MG63 (cell line): Measurements from ENCODE around the gene COL4A1. TPM values are rescaled to one million over a fixed set of nuclear protein-coding genes. Genes with fewer than 3 reads are reported as not detected.

Source experiments
- DNase-seq: peaks from one replicate; pipeline ENCODE4 v3.0.0-alpha.2; 2020
- H3K27me3 ChIP-seq: fragments of 250-450 bp; sonication (Bioruptor Pico); 2 replicates; pipeline ENCODE4 v1.5.1; 2020; ENCODE audit warnings: mild to moderate bottlenecking, moderate library complexity
- H3K36me3 ChIP-seq: fragments of 250-450 bp; sonication (Bioruptor Pico); 2 replicates; pipeline ENCODE4 v1.5.1; 2020; ENCODE audit warnings: mild to moderate bottlenecking, moderate library complexity
- H3K4me3 ChIP-seq: fragments of 250-450 bp; sonication (Bioruptor Pico); 2 replicates; pipeline ENCODE4 v1.5.1; 2020; ENCODE audit warnings: mild to moderate bottlenecking, moderate library complexity
- H3K9me3 ChIP-seq: fragments of 250-450 bp; sonication (Bioruptor Pico); 2 replicates; pipeline ENCODE4 v1.5.1; 2020; ENCODE audit warnings: mild to moderate bottlenecking, moderate library complexity
- total RNA-seq: library from RNA; depleted of rRNA; stranded (reverse); fragments of >200 nt; shearing (Covaris generic); gene quantifications from 2 replicates; pipeline ENCODE4 v1.2.3, GENCODE V29; 2014; ENCODE audit warnings: low replicate concordance

Gene COL4A1
- total RNA-seq, 1 experiment from 2014 or later: 24.9 TPM

DNA sequence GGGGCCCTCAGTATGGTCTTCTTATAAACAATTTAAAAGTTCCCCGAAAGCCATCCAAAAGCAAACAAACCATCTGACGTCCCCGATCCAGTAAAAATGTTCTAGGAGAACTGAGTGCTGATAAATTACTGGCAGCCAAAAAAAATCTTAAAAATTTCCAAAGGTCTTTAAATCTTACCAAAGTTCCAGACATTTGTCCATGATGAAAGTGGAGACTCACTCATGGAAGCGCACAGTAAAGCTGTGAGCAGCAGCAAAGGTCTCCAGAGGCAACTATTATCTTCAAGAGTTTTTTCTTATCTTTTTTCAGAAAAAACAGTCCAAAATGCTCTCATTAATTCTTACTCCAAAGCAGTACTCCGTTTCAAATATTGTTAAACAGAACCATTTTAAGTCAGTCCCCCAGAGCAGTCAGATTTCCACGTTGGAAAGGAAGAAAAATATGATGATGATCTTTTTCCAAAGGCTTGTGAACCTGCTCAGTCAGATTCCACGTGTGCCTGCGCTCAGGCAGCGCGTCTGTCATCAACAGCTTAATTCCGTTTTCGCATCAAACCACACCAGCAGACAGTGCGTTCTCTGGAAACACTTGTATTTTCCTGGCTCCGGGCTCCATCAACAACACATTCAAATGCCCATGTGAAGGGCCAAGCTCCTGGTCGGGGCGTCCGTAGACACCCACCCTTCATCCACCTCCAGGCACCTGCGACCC, 85.4 kb downstream of the COL4A1 start:
- Histone ChIP-seq H3K9me3 (no peaks in the 10 kb centered on the region), H3K4me3 (no peak overlapping the region), H3K36me3 (no peaks in the 10 kb centered on the region), H3K27me3 (no peaks in the 10 kb centered on the region)
- no peak for DNase-seq

DNA sequence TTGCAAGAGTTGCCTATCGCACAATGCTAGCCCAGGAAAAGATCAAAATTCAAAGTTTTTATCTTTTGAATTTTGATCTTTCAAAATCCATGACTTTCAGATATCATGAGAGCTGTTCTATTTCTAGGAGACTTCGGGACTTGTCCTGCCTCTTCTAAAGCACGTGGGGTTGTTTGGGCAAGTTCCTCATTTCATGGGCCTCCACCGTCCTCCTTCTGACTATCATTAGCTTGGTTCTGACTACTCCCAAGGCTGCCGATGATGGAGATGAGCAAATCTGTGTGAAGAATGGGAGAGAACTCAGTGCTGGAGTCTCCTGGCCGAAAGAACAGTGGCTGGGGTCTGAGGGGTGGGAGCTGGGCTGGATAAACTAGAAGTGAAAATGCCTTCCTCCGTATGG, 86.5 kb downstream of the COL4A1 start:
- Histone ChIP-seq H3K4me3 (no peak overlapping the region), H3K27me3 (no peaks in the 10 kb centered on the region), H3K36me3 (no peaks in the 10 kb centered on the region), H3K9me3 (no peaks in the 10 kb centered on the region)
- DNase-seq: no peak

DNA sequence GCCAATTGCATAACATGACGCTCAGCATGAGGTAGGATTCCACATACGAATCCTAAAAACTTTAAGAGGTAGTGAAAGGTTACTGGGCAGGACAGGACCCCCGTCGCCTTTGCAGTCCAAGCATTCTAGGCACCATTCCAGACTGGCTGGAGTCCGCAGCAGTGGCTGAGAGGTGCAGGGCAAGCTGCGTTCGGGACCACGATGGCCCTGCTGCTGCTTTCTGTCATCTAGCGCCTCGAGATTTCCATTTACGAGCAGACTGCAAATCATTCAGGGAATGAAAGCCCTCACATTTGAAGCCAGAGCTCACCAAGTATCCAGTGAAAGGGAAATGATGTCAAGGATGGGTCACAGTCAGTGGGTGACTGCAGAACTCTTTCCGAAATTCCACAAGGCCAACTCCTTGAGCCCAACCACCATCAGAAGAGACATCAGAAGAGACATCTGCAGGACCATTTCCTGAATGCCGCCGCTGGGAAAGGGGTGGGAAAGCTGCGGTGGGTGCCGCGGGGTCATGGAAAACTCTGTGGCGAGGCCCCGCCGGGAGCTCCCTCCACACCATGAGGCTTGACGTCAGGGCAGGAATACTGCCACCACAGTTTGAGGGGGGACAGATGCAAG, 88.3 kb downstream of the COL4A1 start:
- Histone ChIP-seq H3K9me3 (no peaks in the 10 kb centered on the region), H3K4me3 (no peak overlapping the region), H3K27me3 (no peaks in the 10 kb centered on the region), H3K36me3 (no peaks in the 10 kb centered on the region)
- no peak for DNase-seq

DNA sequence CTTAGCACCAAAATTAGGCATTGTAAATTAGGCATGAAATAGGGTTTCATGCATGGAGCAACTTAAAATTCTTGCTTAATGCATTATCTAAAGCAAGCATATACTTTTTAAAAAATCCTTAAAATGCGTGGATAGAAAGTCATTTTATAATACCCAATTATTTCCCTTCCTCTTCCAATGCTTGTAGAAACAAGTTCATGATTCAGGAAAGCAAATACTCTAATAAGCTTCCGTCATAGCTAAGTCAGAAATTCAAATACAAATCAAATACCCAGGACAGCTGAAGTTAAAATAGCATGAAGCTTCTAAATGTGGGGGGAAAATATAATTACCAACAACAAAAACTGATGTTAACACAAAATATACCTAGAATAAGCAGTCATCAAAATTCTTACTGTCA, 89.1 kb downstream of the COL4A1 start:
- no peaks in the 10 kb centered on the region for H3K36me3 ChIP-seq
- no peak overlapping the region for H3K4me3 ChIP-seq
- DNase-seq: no peak
- H3K27me3 ChIP-seq: no peaks in the 10 kb centered on the region
- no peaks in the 10 kb centered on the region for H3K9me3 ChIP-seq

DNA sequence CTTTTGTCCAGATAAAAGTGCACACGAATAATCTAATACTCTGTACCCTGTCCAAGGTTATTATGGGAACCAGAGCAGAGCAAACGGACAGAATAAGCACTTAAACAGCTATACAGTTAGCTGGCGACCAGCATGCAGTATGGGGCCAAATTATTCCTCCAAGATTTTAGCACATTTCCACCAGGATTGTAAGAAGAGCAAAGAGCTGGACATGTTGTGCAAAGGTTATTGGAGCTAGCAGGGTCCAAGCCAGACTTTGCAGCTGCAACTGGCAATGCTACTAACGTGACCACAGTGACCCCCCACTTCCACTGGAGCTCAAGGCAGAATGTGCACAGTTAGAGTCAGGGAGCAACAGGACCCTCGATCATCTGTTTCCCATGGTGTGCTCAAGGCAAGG, 89.9 kb downstream of the COL4A1 start:
- no peak for DNase-seq
- no peaks in the 10 kb centered on the region for H3K27me3 ChIP-seq
- no peaks in the 10 kb centered on the region for H3K36me3 ChIP-seq

DNA sequence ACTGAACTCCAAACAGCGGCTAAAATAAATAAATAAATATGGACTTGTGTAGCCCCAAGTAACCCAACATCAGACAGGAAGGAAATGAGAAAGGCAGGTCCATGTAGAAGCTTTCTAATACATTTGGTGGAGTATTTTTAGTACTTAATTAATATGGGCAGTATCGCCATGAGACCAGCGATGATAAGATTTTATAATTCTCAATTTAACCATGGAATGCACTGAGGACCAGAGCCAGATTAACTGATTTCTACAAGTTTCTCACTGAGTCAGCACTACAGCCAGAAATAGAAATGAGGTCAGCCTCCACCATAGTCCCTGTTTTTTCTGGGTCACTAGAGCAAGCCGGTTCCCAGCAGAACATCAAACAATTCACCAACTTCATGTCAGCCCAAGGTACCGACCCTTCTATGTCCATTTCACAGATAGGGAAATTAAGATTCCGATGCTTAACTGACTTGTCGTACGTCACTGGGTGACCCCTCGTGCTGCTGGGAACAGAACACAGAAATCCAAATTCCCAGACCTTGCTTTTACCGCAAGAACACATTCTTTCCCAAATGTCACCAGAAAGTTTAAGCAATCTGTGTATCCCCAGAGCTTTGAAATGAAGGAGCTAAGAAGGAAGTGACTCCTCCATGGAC, 90.4 kb downstream of the COL4A1 start:
- no peak for DNase-seq
- H3K9me3 ChIP-seq: no peaks in the 10 kb centered on the region
- H3K4me3 ChIP-seq: no peak overlapping the region
- no peaks in the 10 kb centered on the region for H3K36me3 ChIP-seq
- no peaks in the 10 kb centered on the region for H3K27me3 ChIP-seq

More for the DNA sequence above, 89.9 kb downstream of the COL4A1 start:
- Histone ChIP-seq H3K9me3 (no peaks in the 10 kb centered on the region), H3K4me3 (no peak overlapping the region)

DNA sequence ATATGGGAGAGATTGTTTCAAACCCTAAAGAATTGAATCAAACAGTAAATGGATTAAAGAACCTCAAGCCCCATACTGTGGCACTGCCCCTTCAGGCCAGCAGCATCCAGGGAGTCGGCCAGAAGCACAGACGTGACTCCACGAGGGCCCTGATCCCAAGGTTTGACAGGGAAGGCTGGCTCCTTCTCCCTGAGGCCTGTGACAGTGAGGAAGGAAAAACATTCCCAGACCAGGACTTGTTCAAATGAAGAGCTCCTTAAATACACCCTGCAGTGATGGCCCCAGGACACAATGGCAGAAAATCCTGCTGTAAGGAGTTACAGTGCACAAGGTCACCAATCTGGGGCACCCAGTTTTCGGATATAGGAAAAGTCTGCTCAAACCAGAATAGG, 91.0 kb downstream of the COL4A1 start:
- Histone ChIP-seq H3K9me3 (no peaks in the 10 kb centered on the region), H3K27me3 (no peaks in the 10 kb centered on the region), H3K4me3 (no peak overlapping the region), H3K36me3 (no peaks in the 10 kb centered on the region)
- no peak for DNase-seq

GRCh38 chr13:110215606-110216005, 91.4 kb downstream of the COL4A1 start:
- no peaks in the 10 kb centered on the region for H3K36me3 ChIP-seq
- H3K4me3 ChIP-seq: no peak overlapping the region
- DNase-seq: no peak
- no peaks in the 10 kb centered on the region for H3K27me3 ChIP-seq
- no peaks in the 10 kb centered on the region for H3K9me3 ChIP-seq

- Histone ChIP-seq H3K27me3 (no peaks in the 10 kb centered on the region), H3K4me3 (no peak overlapping the region), H3K36me3 (no peaks in the 10 kb centered on the region), H3K9me3 (no peaks in the 10 kb centered on the region)
- no peak for DNase-seq
Measured at GRCh38 chr13:110214637-110215036, 92.3 kb downstream of the COL4A1 start.

GRCh38 chr13:110213461-110214074, 93.4 kb downstream of the COL4A1 start:
- Histone ChIP-seq H3K36me3 (no peaks in the 10 kb centered on the region), H3K27me3 (no peaks in the 10 kb centered on the region), H3K4me3 (no peak overlapping the region), H3K9me3 (no peaks in the 10 kb centered on the region)
- DNase-seq: no peak

DNA sequence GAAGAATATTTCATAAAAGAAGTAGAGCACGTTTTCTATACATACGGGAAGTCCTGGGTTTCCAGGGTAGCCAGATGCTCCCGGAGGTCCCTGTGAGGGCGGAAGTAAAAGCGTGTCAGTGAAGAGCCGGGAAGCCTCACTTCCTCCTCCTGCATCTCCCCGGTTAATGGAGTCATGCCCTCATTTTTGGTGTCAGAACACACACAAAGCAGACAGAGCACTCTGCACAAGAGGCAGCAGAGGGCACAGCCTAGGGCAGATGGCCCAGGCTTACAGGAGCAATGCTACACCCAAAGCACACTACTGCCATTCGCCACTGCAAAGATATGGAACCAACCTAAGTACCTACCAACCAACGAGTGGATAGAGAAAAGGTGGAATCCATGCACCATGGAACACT, 94.4 kb downstream of the COL4A1 start:
- DNase-seq: no peak
- H3K27me3 ChIP-seq: no peaks in the 10 kb centered on the region
- no peak overlapping the region for H3K4me3 ChIP-seq
- H3K9me3 ChIP-seq: no peaks in the 10 kb centered on the region
- H3K36me3 ChIP-seq: no peaks in the 10 kb centered on the region

DNA sequence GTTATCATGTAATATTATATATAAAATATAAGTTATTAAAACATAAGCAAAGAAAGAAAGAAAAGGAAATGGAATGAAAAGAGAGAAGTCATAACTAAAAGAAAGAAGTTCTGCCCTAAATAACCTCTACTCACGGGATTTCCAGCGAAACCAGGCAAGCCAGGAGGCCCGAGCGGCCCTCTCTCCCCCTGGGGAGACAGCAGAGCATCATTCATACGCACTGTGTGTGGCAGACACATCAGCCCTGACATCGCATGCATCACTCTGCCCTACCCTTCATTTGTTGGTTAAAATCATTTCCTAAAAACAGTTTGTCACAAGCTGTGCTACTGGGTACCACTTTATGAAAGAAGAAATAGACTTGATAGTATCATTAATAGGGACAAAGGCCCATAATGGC, 95.2 kb downstream of the COL4A1 start:
- Histone ChIP-seq H3K27me3 (no peaks in the 10 kb centered on the region), H3K9me3 (no peaks in the 10 kb centered on the region), H3K36me3 (no peaks in the 10 kb centered on the region), H3K4me3 (no peak overlapping the region)
- DNase-seq: no peak

DNA sequence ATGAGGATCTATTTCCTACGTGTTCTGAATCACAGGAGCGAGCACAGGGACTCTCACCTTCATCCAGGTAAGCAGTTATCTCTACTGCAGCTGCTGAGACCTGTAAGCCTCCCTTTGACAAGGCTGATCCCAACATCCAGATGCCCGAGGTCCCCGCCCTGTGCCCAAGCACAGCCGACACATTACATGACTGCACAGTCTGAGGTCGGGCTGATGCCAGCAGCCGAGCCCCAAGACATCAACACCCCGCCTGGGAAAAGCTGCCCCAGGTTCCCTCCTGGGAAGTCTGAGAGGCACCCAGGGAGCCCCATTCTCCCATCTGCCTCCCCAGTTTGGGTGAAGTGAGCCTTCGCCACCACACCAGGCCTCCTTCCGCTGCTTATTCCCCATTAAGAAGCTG, 95.9 kb downstream of the COL4A1 start:
- Histone ChIP-seq H3K9me3 (no peaks in the 10 kb centered on the region), H3K36me3 (no peaks in the 10 kb centered on the region)

DNA sequence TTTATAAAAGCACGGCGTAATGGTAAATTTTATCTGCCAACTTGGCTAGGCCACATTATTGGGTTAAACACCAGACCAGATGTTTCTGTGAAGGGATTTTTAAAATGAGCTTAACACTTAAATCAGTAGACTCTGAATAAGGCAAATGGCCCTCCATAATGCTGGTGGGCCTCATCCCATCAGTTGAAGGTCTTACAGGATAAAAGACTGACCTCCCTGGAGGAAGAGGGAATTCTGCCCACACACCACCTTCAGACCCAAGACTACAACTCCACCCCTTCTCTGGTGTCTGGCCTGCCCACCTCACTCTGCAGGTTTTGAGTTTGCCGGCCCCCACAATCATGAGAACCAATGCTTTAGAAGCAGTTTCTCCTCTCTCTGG, 96.4 kb downstream of the COL4A1 start:
- DNase-seq: no peak
- Histone ChIP-seq H3K36me3 (no peaks in the 10 kb centered on the region), H3K9me3 (no peaks in the 10 kb centered on the region)

More for the DNA sequence above, 95.9 kb downstream of the COL4A1 start:
- Histone ChIP-seq H3K27me3 (no peaks in the 10 kb centered on the region), H3K4me3 (no peak overlapping the region)
- DNase-seq: no peak

GRCh38 chr13:110209950-110210603, 96.9 kb downstream of the COL4A1 start:
- no peaks in the 10 kb centered on the region for H3K36me3 ChIP-seq
- no peaks in the 10 kb centered on the region for H3K9me3 ChIP-seq
- no peak for DNase-seq
- no peaks in the 10 kb centered on the region for H3K27me3 ChIP-seq
- no peak overlapping the region for H3K4me3 ChIP-seq

More for the DNA sequence above, 96.4 kb downstream of the COL4A1 start:
- Histone ChIP-seq H3K4me3 (no peak overlapping the region), H3K27me3 (no peaks in the 10 kb centered on the region)

DNA sequence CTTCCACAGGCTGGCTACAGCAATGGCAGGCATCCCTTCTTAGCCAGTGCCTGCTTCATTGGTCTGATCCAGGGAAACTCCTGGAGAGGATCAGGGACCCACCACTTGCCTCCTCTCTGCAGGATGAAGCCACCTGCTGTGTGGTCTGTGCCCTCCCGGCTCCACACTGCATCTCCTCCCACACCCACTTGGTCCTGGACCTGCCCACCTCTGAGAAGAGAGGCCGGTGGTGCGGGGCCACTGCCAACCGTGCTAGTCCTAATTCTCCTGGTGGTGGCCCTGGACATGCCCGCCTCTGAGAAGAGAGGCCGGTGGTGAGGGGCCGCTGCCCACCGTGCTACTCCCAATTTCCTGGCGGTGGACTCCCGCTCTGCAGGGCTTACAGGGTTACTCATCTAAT, 98.8 kb downstream of the COL4A1 start:
- Histone ChIP-seq H3K36me3 (no peaks in the 10 kb centered on the region), H3K9me3 (no peaks in the 10 kb centered on the region)
- DNase-seq: no peak

GRCh38 chr13:110206996-110207395, 100.0 kb downstream of the COL4A1 start:
- Histone ChIP-seq H3K4me3 (no peak overlapping the region), H3K9me3 (no peaks in the 10 kb centered on the region), H3K36me3 (no peaks in the 10 kb centered on the region), H3K27me3 (no peaks in the 10 kb centered on the region)
- no peak for DNase-seq

More for the DNA sequence above, 98.8 kb downstream of the COL4A1 start:
- Histone ChIP-seq H3K27me3 (no peaks in the 10 kb centered on the region), H3K4me3 (no peak overlapping the region)
